Activated T-cell treated with anti-CD3 and anti-CD28 coated beads, Interleukin-2, amount 50 U/mL, for 72 hours (primary cell): ENCODE results near the gene SSC4D. TPM values are rescaled to one million over a fixed set of nuclear protein-coding genes. Genes with fewer than 3 reads are reported as not detected.
"Not testable (repeated sequence)": the region's sequence is repeated elsewhere in the genome, so short reads cannot be mapped to it uniquely, and the experiment has no call there.

ENCODE experiments used
- ATAC-seq, 2 donors: fragments of 150-1000 bp; cut with Tn5 transposase; replicated peaks in 1 of 2; 2 replicates each; pipeline ENCODE4 v1.10.0; 2021; ENCODE audit warnings: moderate library complexity in 2 of 2, mild to moderate bottlenecking in 1 of 2
- DNase-seq, 2 donors: peaks; one replicate each; pipeline ENCODE4 v3.0.0; 2021 to 2022; ENCODE audit warnings: mixed read lengths in 1 of 2
- H3K27ac Mint-ChIP-seq: one replicate; pipeline ENCODE4 v1.8.0; 2022; ENCODE audit warnings: mild to moderate bottlenecking, moderate library complexity, mixed read lengths
- H3K27me3 Mint-ChIP-seq: one replicate; pipeline ENCODE4 v1.8.0; 2022; ENCODE audit warnings: low read depth, mixed read lengths
- H3K36me3 Mint-ChIP-seq, 2 donors: one replicate each; pipeline ENCODE4 v1.8.0; 2022; ENCODE audit warnings: mixed read lengths in 2 of 2, mild to moderate bottlenecking in 1 of 2; ENCODE audit not compliant: insufficient read depth in 2 of 2
- H3K4me1 Mint-ChIP-seq: one replicate; pipeline ENCODE4 v1.8.0; 2022; ENCODE audit warnings: low read depth, mixed read lengths
- H3K4me3 Mint-ChIP-seq, 2 donors: one replicate each; pipeline ENCODE4 v1.8.0; 2022; ENCODE audit warnings: mild to moderate bottlenecking in 2 of 2, mixed read lengths in 2 of 2, moderate library complexity in 2 of 2
- H3K9me3 Mint-ChIP-seq, 2 donors: one replicate each; pipeline ENCODE4 v1.8.0; 2022; ENCODE audit warnings: mixed read lengths in 2 of 2
- total RNA-seq, 2 donors: library from RNA; stranded (reverse); gene quantifications; one replicate each; pipeline ENCODE4 v1.2.3, GENCODE V29; 2022

Gene SSC4D
- total RNA-seq, 2 donors from 2014 or later, result 0.60 to 1.0 TPM

GRCh38 chr7:76428868-76429805 lies 19.6 kb upstream of the SSC4D start:
- no peak overlapping the region for H3K27ac Mint-ChIP-seq

DNA sequence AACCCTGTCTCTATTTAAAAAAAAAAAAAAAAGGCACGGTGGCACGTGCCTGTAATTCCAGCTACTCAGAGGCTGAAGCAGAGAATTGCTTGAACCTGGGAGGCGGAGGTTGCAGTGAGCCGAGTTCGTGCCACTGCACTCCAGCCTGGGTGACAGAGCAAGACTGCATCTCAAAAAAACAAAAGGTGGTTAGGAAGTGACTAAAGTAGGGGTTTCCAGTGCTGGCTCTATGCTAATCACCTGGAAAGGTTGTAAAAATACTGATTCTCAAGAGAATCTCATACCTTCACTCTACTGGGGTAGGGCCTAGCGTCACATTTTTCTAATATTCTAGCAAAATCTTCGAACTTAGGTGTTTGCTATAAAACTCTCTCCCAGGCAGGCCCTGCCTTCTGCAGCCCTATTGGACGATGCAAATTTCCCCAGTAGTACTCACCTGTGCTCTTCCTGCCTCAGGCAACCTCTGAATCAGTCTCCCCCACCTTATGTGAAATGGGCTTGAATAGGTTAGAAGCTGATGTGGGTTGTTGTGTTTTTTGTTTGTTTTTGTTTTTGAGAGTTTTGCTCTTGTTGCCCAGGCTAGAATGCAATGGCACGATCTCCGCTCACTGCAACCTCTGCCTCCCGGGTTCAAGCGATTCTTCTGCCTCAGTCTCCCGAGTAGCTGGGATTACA lies 18.8 kb upstream of the SSC4D start:
- Mint-ChIP-seq H3K4me1 (peaks cover 25% of the 10 kb centered on the region), H3K27me3 (no peaks in the 10 kb centered on the region), H3K9me3 (no peaks in the 10 kb centered on the region), H3K27ac (no peak overlapping the region), H3K36me3 (no peaks in the 10 kb centered on the region), H3K4me3 (no peak overlapping the region)
- peak; percentile 41 to 48 for ATAC-seq
- no peak for DNase-seq

More at GRCh38 chr7:76428868-76429805, 19.6 kb upstream of the SSC4D start:
- H3K36me3 Mint-ChIP-seq, result no peaks in the 10 kb centered on the region
- H3K9me3 Mint-ChIP-seq, result no peaks in the 10 kb centered on the region
- H3K27me3 Mint-ChIP-seq, result no peaks in the 10 kb centered on the region
- DNase-seq (no peak), ATAC-seq (no peak)
- H3K4me3 Mint-ChIP-seq, result no peak overlapping the region
- H3K4me1 Mint-ChIP-seq, result peaks cover 22% of the 10 kb centered on the region

- ATAC-seq (no peak), DNase-seq (no peak)
- Mint-ChIP-seq H3K4me1 (peaks cover 25% of the 10 kb centered on the region), H3K4me3 (no peak overlapping the region), H3K9me3 (no peaks in the 10 kb centered on the region), H3K27ac (no peak overlapping the region), H3K36me3 (no peaks in the 10 kb centered on the region), H3K27me3 (peaks cover 6% of the 10 kb centered on the region)
Measured at GRCh38 chr7:76427635-76428034, 18.1 kb upstream of the SSC4D start.

GRCh38 chr7:76426246-76426645 lies 16.7 kb upstream of the SSC4D start:
- no peak overlapping the region for H3K4me3 Mint-ChIP-seq

DNA sequence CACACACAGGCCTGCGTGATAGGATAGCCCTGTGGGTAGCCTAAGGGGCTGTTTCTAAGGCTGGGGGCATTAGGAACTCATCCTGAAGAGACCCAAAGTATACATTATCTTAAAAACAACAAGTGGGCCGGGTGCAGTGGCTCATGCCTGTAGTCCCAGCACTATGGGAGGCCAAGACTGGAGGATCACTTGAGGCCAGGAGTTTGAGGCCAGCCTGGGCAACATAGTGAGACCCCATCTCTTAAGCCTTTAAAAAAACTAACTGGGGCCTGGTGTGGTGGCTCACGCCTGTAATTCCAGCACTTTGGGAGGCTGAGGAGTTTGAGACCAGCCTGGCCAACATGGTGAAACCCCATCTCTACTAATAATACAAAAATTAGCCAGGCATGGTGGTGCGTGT lies 16.1 kb upstream of the SSC4D start:
- not testable (repeated sequence) for DNase-seq, H3K27ac Mint-ChIP-seq, H3K36me3 Mint-ChIP-seq, H3K9me3 Mint-ChIP-seq, ATAC-seq, H3K4me3 Mint-ChIP-seq, H3K27me3 Mint-ChIP-seq
- H3K4me1 Mint-ChIP-seq, result peaks cover 25% of the 10 kb centered on the region

More at GRCh38 chr7:76426246-76426645, 16.7 kb upstream of the SSC4D start:
- Mint-ChIP-seq H3K27me3 (peaks cover 6% of the 10 kb centered on the region), H3K27ac (no peak overlapping the region), H3K9me3 (no peaks in the 10 kb centered on the region), H3K4me1 (peaks cover 25% of the 10 kb centered on the region), H3K36me3 (no peaks in the 10 kb centered on the region)
- DNase-seq (no peak), ATAC-seq (no peak)

DNA sequence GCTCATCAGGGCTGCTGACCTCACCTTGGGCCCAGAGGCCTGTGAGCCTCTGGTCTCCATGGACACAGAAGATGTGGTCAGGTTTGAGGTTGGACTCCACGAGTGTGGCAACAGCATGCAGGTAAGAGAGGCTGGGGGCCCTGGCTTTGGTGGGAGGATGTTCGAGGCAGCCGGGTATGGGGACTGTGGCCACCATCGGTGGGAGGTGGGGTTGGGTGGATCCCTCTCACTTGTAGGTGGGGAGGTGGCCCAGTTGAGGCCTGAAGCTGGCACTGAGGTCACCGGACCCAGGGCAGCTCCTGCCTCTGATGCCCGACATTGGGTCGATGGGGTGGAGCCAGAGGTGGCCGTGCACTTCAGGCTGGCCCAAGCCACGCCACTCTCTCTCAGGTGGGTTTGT lies 15.7 kb upstream of the SSC4D start:
- DNase-seq (no peak), ATAC-seq (no peak)
- Mint-ChIP-seq H3K27me3 (peaks cover 10% of the 10 kb centered on the region), H3K36me3 (no peaks in the 10 kb centered on the region), H3K4me3 (no peak overlapping the region), H3K9me3 (no peaks in the 10 kb centered on the region), H3K27ac (no peak overlapping the region), H3K4me1 (peaks cover 25% of the 10 kb centered on the region)

DNA sequence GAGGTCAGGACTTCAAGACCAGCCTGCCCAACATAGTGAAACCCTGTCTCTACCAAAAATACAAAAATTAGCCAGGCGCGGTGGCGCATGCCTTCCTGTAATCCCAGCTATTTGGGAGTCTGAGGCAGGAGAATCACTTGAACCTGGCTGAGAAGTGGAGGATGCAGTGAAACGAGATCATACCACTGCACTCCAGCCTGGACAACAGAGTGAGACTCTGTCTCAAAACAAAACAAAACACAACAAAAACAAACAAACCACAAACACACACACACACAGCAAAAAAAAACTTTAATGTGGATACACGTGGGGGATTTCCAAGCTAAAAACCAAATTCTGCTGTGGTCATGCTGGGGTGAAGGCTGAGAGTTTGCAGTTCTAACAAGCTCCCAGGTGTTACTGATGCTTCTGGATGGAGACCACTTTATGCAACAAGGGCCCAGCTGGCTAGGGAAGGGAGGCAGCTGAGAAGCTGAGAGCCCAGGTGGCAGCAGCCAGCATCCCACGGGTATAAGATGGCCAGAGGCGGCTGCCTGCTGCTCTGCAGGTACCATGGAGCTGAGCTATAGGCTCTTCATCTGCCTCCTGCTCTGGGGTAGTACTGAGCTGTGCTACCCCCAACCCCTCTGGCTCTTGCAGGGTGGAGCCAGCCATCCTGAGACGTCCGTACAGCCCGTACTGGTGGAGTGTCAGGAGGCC lies 15.1 kb upstream of the SSC4D start, which contains the start of gene ZP3:
Gene ZP3, plus strand, starts transcription at position 538 of the 699 bp plus-strand sequence. Its CDS starts 15 bp downstream, at position 553.
- ATAC-seq, result peak; percentile 50 to 63

DNA sequence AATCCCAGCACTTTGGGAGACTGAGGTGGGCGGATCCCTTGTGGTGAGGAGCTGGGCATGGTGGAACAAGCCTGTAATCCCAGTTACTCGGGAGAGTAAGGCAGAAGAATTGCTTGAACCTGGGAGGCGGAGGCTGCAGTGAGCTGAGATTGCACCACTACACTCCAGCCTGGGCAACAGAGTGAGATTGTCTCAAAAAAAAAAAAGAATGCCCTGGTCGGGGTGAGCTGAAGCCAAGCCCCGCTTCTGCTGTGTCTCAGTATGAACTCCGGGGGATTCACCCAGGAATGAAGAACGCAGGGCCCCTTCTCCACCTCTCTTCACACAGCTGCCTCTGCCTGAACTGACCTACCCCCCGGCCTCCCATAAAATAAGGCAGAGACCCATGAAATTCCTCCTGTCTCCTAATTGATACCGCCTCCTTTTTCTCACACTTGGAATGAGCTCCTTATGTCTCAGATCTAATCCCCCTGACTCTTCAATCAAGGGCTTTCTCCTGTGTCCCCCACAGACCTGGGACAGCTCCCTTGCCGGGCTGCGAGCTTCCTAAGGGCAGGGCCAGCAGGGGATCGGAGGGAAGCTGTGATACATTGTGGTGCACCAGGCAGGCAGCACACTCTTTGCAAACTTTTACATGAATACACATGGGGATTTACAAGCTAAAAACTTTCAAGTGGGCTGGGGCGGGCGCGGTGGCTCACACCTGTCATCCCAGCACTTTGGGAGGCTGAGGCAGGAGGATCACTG lies 14.3 kb upstream of the SSC4D start:
- Mint-ChIP-seq H3K4me3 (no peak overlapping the region), H3K36me3 (no peaks in the 10 kb centered on the region)
- DNase-seq, result no peak

More for the DNA sequence above, 15.1 kb upstream of the SSC4D start, which contains the start of gene ZP3:
- H3K36me3 Mint-ChIP-seq, result no peaks in the 10 kb centered on the region
- no peak within 1 kb of the TSS for H3K27ac Mint-ChIP-seq
- no peak for DNase-seq
- no peak within 1 kb of the TSS for H3K4me3 Mint-ChIP-seq
- no peaks in the 10 kb centered on the region for H3K9me3 Mint-ChIP-seq
- peaks cover 12% of the 10 kb centered on the region for H3K27me3 Mint-ChIP-seq
- peaks cover 25% of the 10 kb centered on the region for H3K4me1 Mint-ChIP-seq

DNA sequence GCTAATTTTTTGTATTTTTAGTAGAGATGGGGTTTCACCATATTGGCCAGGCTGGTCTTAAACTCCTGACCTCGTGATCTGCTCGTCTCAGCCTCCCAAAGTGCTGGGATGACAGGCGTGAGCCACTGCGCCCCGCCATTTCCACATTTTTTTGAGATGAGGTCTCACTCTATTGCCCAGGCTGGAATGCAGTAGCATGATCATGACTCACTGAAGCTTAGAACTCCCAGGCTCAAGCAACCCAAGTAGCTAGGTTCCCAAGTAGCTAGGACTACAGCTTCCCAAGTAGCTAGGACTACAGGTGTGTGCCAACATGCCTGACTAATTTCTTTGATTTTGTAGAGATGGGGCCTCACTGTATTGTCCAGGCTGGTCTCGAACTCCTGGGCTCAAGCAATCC lies 11.6 kb upstream of the SSC4D start:
- peaks cover 15% of the 10 kb centered on the region for H3K4me1 Mint-ChIP-seq
- H3K4me3 Mint-ChIP-seq, result not testable (repeated sequence)

More for the DNA sequence above, 14.3 kb upstream of the SSC4D start:
- no peaks in the 10 kb centered on the region for H3K9me3 Mint-ChIP-seq
- peaks cover 12% of the 10 kb centered on the region for H3K27me3 Mint-ChIP-seq
- peaks cover 22% of the 10 kb centered on the region for H3K4me1 Mint-ChIP-seq
- no peak overlapping the region for H3K27ac Mint-ChIP-seq
- no peak for ATAC-seq

GRCh38 chr7:76417654-76418310 lies 8.3 kb upstream of the SSC4D start:
- not testable (repeated sequence) for ATAC-seq, H3K36me3 Mint-ChIP-seq, H3K4me1 Mint-ChIP-seq, H3K9me3 Mint-ChIP-seq, DNase-seq, H3K27me3 Mint-ChIP-seq, H3K4me3 Mint-ChIP-seq, H3K27ac Mint-ChIP-seq

More for the DNA sequence above, 11.6 kb upstream of the SSC4D start:
- H3K9me3 Mint-ChIP-seq, DNase-seq, ATAC-seq, H3K27ac Mint-ChIP-seq, H3K36me3 Mint-ChIP-seq: not testable (repeated sequence)
- peaks cover 12% of the 10 kb centered on the region for H3K27me3 Mint-ChIP-seq

DNA sequence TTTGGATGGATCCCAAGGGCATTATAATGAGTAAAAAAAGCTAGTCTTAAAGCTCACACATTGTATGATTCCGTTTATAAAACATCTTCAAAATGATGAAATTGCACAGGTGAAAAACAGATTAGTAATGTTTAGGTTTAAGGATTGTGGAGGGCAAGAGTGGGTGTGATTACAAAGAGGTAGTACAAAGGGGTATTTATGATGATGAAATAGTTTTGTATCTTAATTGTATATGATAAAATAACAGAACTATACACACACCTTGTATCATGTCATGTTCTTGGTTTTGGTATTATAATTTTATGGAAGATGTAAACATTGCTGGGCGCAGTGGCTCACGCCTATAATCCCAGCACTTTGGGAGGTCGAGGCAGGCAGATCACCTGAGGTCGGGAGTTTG lies 2.8 kb upstream of the SSC4D start:
- Mint-ChIP-seq H3K9me3 (no peaks in the 10 kb centered on the region), H3K36me3 (no peaks in the 10 kb centered on the region), H3K27me3 (no peaks in the 10 kb centered on the region), H3K4me1 (no peaks in the 10 kb centered on the region), H3K27ac (no peak overlapping the region), H3K4me3 (no peak overlapping the region)
- no peak for ATAC-seq
- no peak for DNase-seq

DNA sequence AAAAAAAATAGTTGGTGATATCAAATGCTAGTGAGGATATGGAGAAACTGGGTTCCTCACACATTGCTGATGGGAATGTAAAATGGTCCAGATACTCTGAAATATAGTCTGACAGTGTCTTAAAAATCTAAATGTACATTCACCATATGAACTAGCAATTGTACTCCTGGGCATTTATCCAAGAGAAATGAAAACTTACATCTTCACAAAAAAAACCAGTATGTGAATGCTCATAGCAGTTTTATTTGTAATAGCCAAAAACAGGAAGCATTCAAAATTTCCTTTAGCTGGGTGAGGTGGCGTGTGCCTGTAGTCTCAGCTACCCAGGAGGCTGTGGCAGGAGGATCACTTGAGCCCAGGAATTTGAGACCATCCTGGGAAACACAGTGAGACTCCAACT lies 2.1 kb upstream of the SSC4D start:
- Mint-ChIP-seq H3K27me3 (no peaks in the 10 kb centered on the region), H3K4me3 (no peak overlapping the region), H3K4me1 (no peaks in the 10 kb centered on the region), H3K36me3 (no peaks in the 10 kb centered on the region), H3K27ac (no peak overlapping the region), H3K9me3 (no peaks in the 10 kb centered on the region)
- ATAC-seq (no peak), DNase-seq (no peak)
